DND-41 (cell line): ENCODE measurements around the gene NF1.

ENCODE experiments used
- CTCF ChIP-seq: IDR thresholded peaks from 2 replicates; pipeline ENCODE4 v1.5.1; 2012; ENCODE audit warnings: borderline replicate concordance, low read length, moderate library complexity, mild to moderate bottlenecking; ENCODE audit not compliant: poor library complexity, severe bottlenecking; ENCODE audit errors: extremely low read depth
- EZH2 ChIP-seq: IDR thresholded peaks from 3 replicates; pipeline ENCODE4 v1.6.1; 2012; ENCODE audit warnings: borderline replicate concordance, low read depth, mild to moderate bottlenecking, moderate library complexity, low read length, inconsistent platforms; ENCODE audit not compliant: severe bottlenecking

- no peak for TF ChIP-seq CTCF
- no peak for TF ChIP-seq EZH2
These were observed 226.0 kb downstream of the NF1 start for GRCh38 chr17:31320791-31321190.
